AG10803 (cell line): ENCODE data around the gene ACAD10.

Experiments used
- DNase-seq: peaks from one replicate; pipeline ENCODE4 v3.0.0; 2010; ENCODE audit warnings: low read depth
- H3K4me3 ChIP-seq: 2 replicates; pipeline ENCODE4 v1.5.1; 2011; ENCODE audit warnings: mild to moderate bottlenecking, low read length, control low read depth
- TF ChIP-seq, protein P1 (sequence below): conservative IDR thresholded peaks from 2 replicates; pipeline ENCODE4 v1.5.1; 2011; ENCODE audit warnings: mild to moderate bottlenecking, low read length, control low read depth, inconsistent platforms

Gene ACAD10

GRCh38 chr12:111664961-111665865, 20.6 kb upstream of the ACAD10 start:
- TF ChIP-seq, protein P1, sequence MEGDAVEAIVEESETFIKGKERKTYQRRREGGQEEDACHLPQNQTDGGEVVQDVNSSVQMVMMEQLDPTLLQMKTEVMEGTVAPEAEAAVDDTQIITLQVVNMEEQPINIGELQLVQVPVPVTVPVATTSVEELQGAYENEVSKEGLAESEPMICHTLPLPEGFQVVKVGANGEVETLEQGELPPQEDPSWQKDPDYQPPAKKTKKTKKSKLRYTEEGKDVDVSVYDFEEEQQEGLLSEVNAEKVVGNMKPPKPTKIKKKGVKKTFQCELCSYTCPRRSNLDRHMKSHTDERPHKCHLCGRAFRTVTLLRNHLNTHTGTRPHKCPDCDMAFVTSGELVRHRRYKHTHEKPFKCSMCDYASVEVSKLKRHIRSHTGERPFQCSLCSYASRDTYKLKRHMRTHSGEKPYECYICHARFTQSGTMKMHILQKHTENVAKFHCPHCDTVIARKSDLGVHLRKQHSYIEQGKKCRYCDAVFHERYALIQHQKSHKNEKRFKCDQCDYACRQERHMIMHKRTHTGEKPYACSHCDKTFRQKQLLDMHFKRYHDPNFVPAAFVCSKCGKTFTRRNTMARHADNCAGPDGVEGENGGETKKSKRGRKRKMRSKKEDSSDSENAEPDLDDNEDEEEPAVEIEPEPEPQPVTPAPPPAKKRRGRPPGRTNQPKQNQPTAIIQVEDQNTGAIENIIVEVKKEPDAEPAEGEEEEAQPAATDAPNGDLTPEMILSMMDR, result no peak
- no peak for DNase-seq
- H3K4me3 ChIP-seq, result no peak overlapping the region

DNA sequence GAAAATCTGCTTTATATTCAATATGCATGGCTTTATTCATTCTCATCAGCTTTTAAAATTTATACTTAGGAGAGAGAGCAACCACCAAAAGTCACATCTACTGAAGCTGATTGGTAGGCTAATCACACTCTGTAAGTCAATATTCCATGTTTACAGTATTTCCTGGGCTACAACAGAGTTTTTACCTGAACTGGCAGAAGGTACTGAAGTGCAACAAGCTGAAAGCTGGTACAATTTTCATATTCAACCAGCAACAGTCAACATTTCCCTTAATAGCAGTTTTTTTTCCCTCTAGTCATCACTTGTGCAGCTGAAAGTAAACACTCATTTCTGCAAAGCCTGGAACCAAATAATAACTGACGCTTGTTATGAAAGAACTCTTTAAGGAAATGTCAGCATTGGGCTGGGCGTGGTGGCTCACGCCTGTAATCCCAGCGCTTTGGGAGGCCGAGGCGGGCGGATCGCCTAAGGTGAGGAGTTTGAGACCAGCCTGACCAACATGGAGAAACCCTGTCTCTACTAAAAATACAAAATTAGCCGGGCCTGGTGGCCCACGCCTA, 13.0 kb upstream of the ACAD10 start:
- H3K4me3 ChIP-seq, result no peak overlapping the region
- DNase-seq, result no peak
- TF ChIP-seq, protein P1, result no peak

GRCh38 chr12:111673503-111673902, 12.3 kb upstream of the ACAD10 start:
- TF ChIP-seq, protein P1, result peak; percentile 63
- H3K4me3 ChIP-seq, result no peak overlapping the region
- peak; percentile 31 for DNase-seq

- H3K4me3 ChIP-seq, result no peak overlapping the region
- TF ChIP-seq, protein P1, result no peak
- DNase-seq, result no peak
Observed at GRCh38 chr12:111677186-111677585, 8.7 kb upstream of the ACAD10 start.

- peak; percentile 3 for DNase-seq
- H3K4me3 ChIP-seq, result peak overlapping the region; percentile 99
Observed at GRCh38 chr12:111684485-111685198, 1.2 kb upstream of the ACAD10 start.

DNA sequence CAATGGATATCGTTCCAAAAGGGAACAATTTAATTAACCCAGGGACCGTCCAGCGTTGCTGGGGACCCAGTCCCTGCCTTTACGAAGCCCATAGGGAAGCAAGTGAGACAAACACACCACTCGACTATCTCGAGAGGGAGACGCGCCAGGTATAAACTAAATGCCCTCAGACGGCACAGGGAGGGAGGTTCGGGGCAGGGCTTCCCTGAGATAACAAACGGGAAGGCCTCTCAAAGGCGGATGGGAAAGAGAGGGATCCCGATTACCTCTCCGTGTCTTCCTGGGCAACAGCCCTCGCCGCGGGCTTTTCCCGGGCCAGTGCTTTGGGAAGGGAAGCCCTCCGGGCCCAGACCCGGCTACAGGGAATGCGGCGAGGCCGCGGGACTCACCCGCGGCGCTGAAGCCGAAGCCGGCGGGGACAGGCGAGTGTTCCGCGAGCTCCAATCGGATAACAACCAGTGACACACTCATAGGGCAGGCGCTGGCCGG, 487 bp upstream of the ACAD10 start:
- peak overlapping the region; percentile 99 for H3K4me3 ChIP-seq
- TF ChIP-seq, protein P1, result no peak
- DNase-seq, result no peak

GRCh38 chr12:111686574-111687105, 787 bp downstream of the ACAD10 start:
- TF ChIP-seq, protein P1, result no peak
- peak; percentile 6 for DNase-seq
- peak overlapping the region; percentile 99 for H3K4me3 ChIP-seq
